ENCODE measurements around the gene NLRP4. TPM values are rescaled to one million over a fixed set of nuclear protein-coding genes. Genes with fewer than 3 reads are reported as not detected.

Gene NLRP4
- total RNA-seq (ENCODE audit: low replicate concordance): not detected in 2 replicates

DNA sequence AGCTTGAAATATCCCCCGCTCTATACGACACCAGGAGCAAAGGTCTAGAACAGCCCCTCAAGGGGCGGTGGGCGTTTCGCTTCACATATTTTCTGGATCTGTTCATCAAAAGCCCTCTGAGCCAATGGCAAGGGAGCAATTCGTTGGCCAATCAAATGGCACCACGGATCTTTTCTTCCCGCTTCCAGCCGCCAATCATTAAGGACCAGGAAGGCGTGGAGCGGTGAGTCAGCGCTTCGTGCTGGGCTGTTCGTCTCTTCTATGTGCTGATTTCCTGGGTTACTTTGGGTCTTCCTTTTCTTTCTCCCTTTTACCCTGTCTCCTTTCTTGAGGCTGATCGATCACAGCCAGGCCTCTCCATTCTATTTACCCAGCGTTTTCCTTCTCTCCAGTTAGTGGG is at the start of gene NLRP4:
NLRP4 (plus strand) TSS at position 201 of the 400 bp plus-strand sequence. CDS start 15,541 bp downstream, outside the sequence.

DNA sequence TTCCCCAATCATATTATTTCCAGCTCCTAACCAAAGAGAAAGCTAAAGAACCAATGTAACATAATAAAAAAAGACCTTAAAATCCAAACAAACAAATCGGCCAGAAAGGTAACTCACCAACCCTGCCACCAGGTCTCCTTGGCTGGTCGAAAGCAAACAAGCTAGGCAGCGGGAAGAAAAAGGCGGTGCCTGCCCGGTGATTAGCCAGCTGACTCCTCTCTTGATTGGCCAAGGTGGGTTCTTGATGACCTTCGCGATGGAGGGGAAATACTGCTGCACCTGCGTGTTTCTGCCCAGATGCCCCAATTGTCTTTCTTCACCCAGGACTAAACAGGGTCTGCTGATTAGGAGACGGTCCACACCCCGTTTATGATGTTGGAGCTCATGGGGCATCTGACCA is 4.5 kb upstream of the NLRP4 start, which contains the start of gene NLRP11:
NLRP11 (minus strand) TSS at position 154 of the 400 bp plus-strand sequence. CDS start 13,825 bp downstream, outside the sequence.

Other genes with a start within 250 kb of the NLRP4 start
- 1.3 and 1.6 TPM in 2 replicates for gene FIZ1, start 237.0 kb upstream of the NLRP4 start, total RNA-seq (ENCODE audit: low replicate concordance)
- 7.3 and 7.5 TPM in 2 replicates for gene ZNF524, start 236.3 kb upstream of the NLRP4 start, total RNA-seq (ENCODE audit: low replicate concordance)
- under 0.01 and 0.53 TPM in 2 replicates for gene ZNF865, start 230.9 kb upstream of the NLRP4 start, total RNA-seq (ENCODE audit: low replicate concordance)
- 2.0 and 3.5 TPM in 2 replicates for gene ZNF784, start 212.0 kb upstream of the NLRP4 start, total RNA-seq (ENCODE audit: low replicate concordance)
- gene ZNF580, start 195.5 kb upstream of the NLRP4 start, total RNA-seq (ENCODE audit: low replicate concordance): 3.6 and 6.4 TPM in 2 replicates
- 18.8 and 20.7 TPM in 2 replicates for gene ZNF581, start 192.9 kb upstream of the NLRP4 start, total RNA-seq (ENCODE audit: low replicate concordance)
- 2.7 and 6.4 TPM in 2 replicates for gene CCDC106, start 188.3 kb upstream of the NLRP4 start, total RNA-seq (ENCODE audit: low replicate concordance)
- 82.3 and 109 TPM in 2 replicates for gene U2AF2, start 181.5 kb upstream of the NLRP4 start, total RNA-seq (ENCODE audit: low replicate concordance)
- gene EPN1, start 161.3 kb upstream of the NLRP4 start, total RNA-seq (ENCODE audit: low replicate concordance): 54.2 and 64.5 TPM in 2 replicates
- not detected in 2 replicates for gene NLRP9, start 98.1 kb upstream of the NLRP4 start, total RNA-seq (ENCODE audit: low replicate concordance)
- 0.08 TPM in 1 of 2 replicates, not detected in the other for gene RFPL4A, start 77.4 kb upstream of the NLRP4 start, total RNA-seq (ENCODE audit: low replicate concordance)
- not detected in 2 replicates for gene RFPL4AL1, start 67.4 kb upstream of the NLRP4 start, total RNA-seq (ENCODE audit: low replicate concordance)
- gene NLRP11, start 4.5 kb upstream of the NLRP4 start, total RNA-seq (ENCODE audit: low replicate concordance): not detected in 2 replicates
- not detected in 2 replicates for gene NLRP13, start 95.8 kb downstream of the NLRP4 start, total RNA-seq (ENCODE audit: low replicate concordance)
- gene NLRP8, start 111.3 kb downstream of the NLRP4 start, total RNA-seq (ENCODE audit: low replicate concordance): not detected in 2 replicates
- gene NLRP5, start 150.2 kb downstream of the NLRP4 start, total RNA-seq (ENCODE audit: low replicate concordance): not detected in 2 replicates